Activated CD8-positive, alpha-beta T cell treated with anti-CD3 and anti-CD28 coated beads for 36 hours (primary cell): Measurements from ENCODE around the gene PSMD2. TPM values are rescaled to one million over a fixed set of nuclear protein-coding genes. Genes with fewer than 3 reads are reported as not detected.

Experiments used
- ATAC-seq: fragments of 200-7000 bp; cut with Tn5 transposase; one replicate; pipeline ENCODE4 v1.10.0; 2021; ENCODE audit warnings: mild to moderate bottlenecking, moderate library complexity
- CTCF ChIA-PET: fragments of 350-600 bp; sonication (Branson Sonifier 250); formaldehyde crosslinking; loops from one replicate; lab custom pipeline; 2021; ENCODE audit warnings: antibody characterized with exemption; lab: Charles Lee
- POLR2A ChIA-PET: fragments of 350-600 bp; sonication (Branson Sonifier 250); formaldehyde crosslinking; loops from one replicate; lab custom pipeline; 2021; ENCODE audit warnings: antibody characterized with exemption; lab: Charles Lee
- DNase-seq: peaks from one replicate; pipeline ENCODE4 v3.0.0-alpha.2; 2020
- H3K27ac Mint-ChIP-seq: one replicate; pipeline ENCODE4 v1.8.0; 2021; ENCODE audit warnings: mild to moderate bottlenecking, mixed read lengths
- H3K27me3 Mint-ChIP-seq: one replicate; pipeline ENCODE4 v1.8.0; 2021; ENCODE audit warnings: mixed read lengths
- H3K36me3 Mint-ChIP-seq: one replicate; pipeline ENCODE4 v1.8.0; 2021; ENCODE audit warnings: low read depth, mixed read lengths
- H3K4me1 Mint-ChIP-seq: one replicate; pipeline ENCODE4 v1.8.0; 2021; ENCODE audit warnings: low read depth, mixed read lengths
- H3K4me3 Mint-ChIP-seq: one replicate; pipeline ENCODE4 v1.8.0; 2021; ENCODE audit warnings: mild to moderate bottlenecking, moderate library complexity, mixed read lengths
- H3K9me3 Mint-ChIP-seq: one replicate; pipeline ENCODE4 v1.8.0; 2021; ENCODE audit warnings: mixed read lengths
- CTCF ChIP-seq: fragments of 200-600 bp; IDR thresholded peaks from one replicate; pipeline ENCODE4 v1.8.0; 2022; ENCODE audit warnings: antibody characterized with exemption, mild to moderate bottlenecking
- intact Hi-C: fragments of 100-400 bp; cut with micrococcal nuclease; formaldehyde crosslinking; loops from one replicate; pipeline ENCODE4 v1.10.0; 2022
- total RNA-seq, 2 experiments: library from RNA; stranded (reverse); gene quantifications; one replicate each; pipeline ENCODE4 v1.2.3, GENCODE V29; 2021

The PSMD2 gene
- total RNA-seq, 2 experiments from 2014 or later = 220 to 221 TPM

GRCh38 chr3:184325715-184326369 lies 26.8 kb downstream of the PSMD2 start:
- peaks cover 32% of the 10 kb centered on the region for H3K4me1 Mint-ChIP-seq
- intact Hi-C loops = no loop called here
- peak overlapping the region; percentile 78 for H3K27ac Mint-ChIP-seq
- ChIA-PET POLR2A (interaction anchor here (0.6 to 6.6 kb wide), 7 partner anchors 6 to 20 kb away, joined by 3 to 58 read pairs (median 7); partner anchors contain the start of gene FAM131A), CTCF (interaction anchor here (1.0 to 2.4 kb wide), 3 partner anchors 13 to 28 kb away, joined by 3 to 6 read pairs (median 3); no protein-coding TSS in a partner anchor)
- ATAC-seq = peak; percentile 85
- DNase-seq = peak; percentile 51
- H3K36me3 Mint-ChIP-seq = peaks cover 88% of the 10 kb centered on the region
- TF ChIP-seq CTCF = no peak
- H3K9me3 Mint-ChIP-seq = no peaks in the 10 kb centered on the region
- no peak overlapping the region for H3K4me3 Mint-ChIP-seq
- no peaks in the 10 kb centered on the region for H3K27me3 Mint-ChIP-seq

GRCh38 chr3:184327171-184327570 lies 28.1 kb downstream of the PSMD2 start:
- intact Hi-C loops = no loop called here
- no peak for TF ChIP-seq CTCF
- ChIA-PET CTCF (no interaction called here), POLR2A (interaction anchor here (0.7 to 6.6 kb wide), 11 partner anchors 7 to 133 kb away, joined by 3 to 58 read pairs (median 7); partner anchors contain the start of gene FAM131A)
- DNase-seq (no peak), ATAC-seq (no peak)
- no peaks in the 10 kb centered on the region for H3K27me3 Mint-ChIP-seq
- peaks cover 92% of the 10 kb centered on the region for H3K36me3 Mint-ChIP-seq
- no peak overlapping the region for H3K27ac Mint-ChIP-seq
- no peak overlapping the region for H3K4me3 Mint-ChIP-seq
- peaks cover 44% of the 10 kb centered on the region for H3K4me1 Mint-ChIP-seq
- no peaks in the 10 kb centered on the region for H3K9me3 Mint-ChIP-seq

- ChIA-PET CTCF (no interaction called here), POLR2A (interaction anchor here (1.3 to 6.6 kb wide), 7 partner anchors 9 to 76 kb away, joined by 3 to 58 read pairs (median 8); partner anchors contain the start of gene FAM131A)
- no peaks in the 10 kb centered on the region for H3K27me3 Mint-ChIP-seq
- peak overlapping the region; percentile 64 for H3K27ac Mint-ChIP-seq
- no peak for TF ChIP-seq CTCF
- ATAC-seq = no peak
- H3K4me3 Mint-ChIP-seq = no peak overlapping the region
- peaks cover 91% of the 10 kb centered on the region for H3K36me3 Mint-ChIP-seq
- intact Hi-C loops = no loop called here
- no peak for DNase-seq
- no peaks in the 10 kb centered on the region for H3K9me3 Mint-ChIP-seq
- peaks cover 51% of the 10 kb centered on the region for H3K4me1 Mint-ChIP-seq
Observed at GRCh38 chr3:184328516-184328915, 29.5 kb downstream of the PSMD2 start.

GRCh38 chr3:184332370-184333090 lies 33.5 kb downstream of the PSMD2 start:
- Mint-ChIP-seq H3K4me1 (peaks cover 66% of the 10 kb centered on the region), H3K9me3 (no peaks in the 10 kb centered on the region), H3K27ac (peak overlapping the region; percentile 89), H3K4me3 (no peak overlapping the region), H3K27me3 (no peaks in the 10 kb centered on the region), H3K36me3 (peaks cover 69% of the 10 kb centered on the region)
- DNase-seq = no peak
- TF ChIP-seq CTCF = no peak
- intact Hi-C loops = no loop called here
- ChIA-PET CTCF (no interaction called here), POLR2A (interaction anchor here (1.2 to 6.6 kb wide), 6 partner anchors 9 to 201 kb away, joined by 3 to 45 read pairs (median 10); no protein-coding TSS in a partner anchor)
- no peak for ATAC-seq
